Measurements from ENCODE around the gene ITPR1. TPM values are rescaled to one million over a fixed set of nuclear protein-coding genes. Genes with fewer than 3 reads are reported as not detected.

ITPR1 gene
- total RNA-seq, 2 experiments from 2014 or later: 84.4 to 104 TPM

GRCh38 chr3:4687167-4687566 is 194.0 kb downstream of the ITPR1 start:
- Histone ChIP-seq H3K36me3 (ENCODE audit: insufficient read depth, low read length) (peaks cover 97% of the 10 kb centered on the region), H2AFZ (ENCODE audit: low read length) (no peak overlapping the region), H3K9me2 (ENCODE audit: insufficient read depth, low read length) (no peaks in the 10 kb centered on the region), H4K20me1 (ENCODE audit: insufficient read depth, low read length) (no peaks in the 10 kb centered on the region), H3K79me2 (ENCODE audit: insufficient read depth, low read depth, low read length) (no peaks in the 10 kb centered on the region), H3K4me3 (ENCODE audit: low read depth, low read length, poor library complexity, severe bottlenecking) (no peak overlapping the region), H3K9me3 (ENCODE audit: low read length) (no peaks in the 10 kb centered on the region; the same call in 1 of the 2 replicates), H3K27ac (ENCODE audit: low read depth, low read length, poor library complexity, severe bottlenecking) (no peak overlapping the region), H3K4me2 (ENCODE audit: low read length) (no peak overlapping the region), H3K4me1 (ENCODE audit: insufficient read depth, low read length, poor library complexity, severe bottlenecking) (no peaks in the 10 kb centered on the region)
- TF ChIP-seq EZH2phosphoT487 (IDR thresholded peaks at IDR 0.05; ENCODE audit: borderline replicate concordance, low read depth, low read length) (no peak), CTCF (conservative IDR thresholded peaks at IDR 0.05; ENCODE audit: low read length) (no peak)
- intact Hi-C loops (cut with micrococcal nuclease; ENCODE audit: unreplicated experiment): no loop called here
- CTCF ChIA-PET (ENCODE audit: unreplicated experiment): no interaction called here
- no peak for DNase-seq (ENCODE audit: low spot score)
- no TSS peak for BruUV-seq (replicated peaks)
- POLR2A ChIA-PET: interaction anchor here (1.3 kb wide), 1 partner anchor 8 kb away, joined by 3 read pairs; no protein-coding TSS in a partner anchor

- Histone ChIP-seq H3K9me3 (ENCODE audit: low read length) (no peaks in the 10 kb centered on the region; the same call in 1 of the 2 replicates), H3K36me3 (ENCODE audit: insufficient read depth, low read length) (peaks cover 97% of the 10 kb centered on the region), H4K20me1 (ENCODE audit: insufficient read depth, low read length) (no peaks in the 10 kb centered on the region), H3K27ac (ENCODE audit: low read depth, low read length, poor library complexity, severe bottlenecking) (no peak overlapping the region), H3K4me2 (ENCODE audit: low read length) (no peak overlapping the region), H3K79me2 (ENCODE audit: insufficient read depth, low read depth, low read length) (no peaks in the 10 kb centered on the region), H3K4me3 (ENCODE audit: low read depth, low read length, poor library complexity, severe bottlenecking) (no peak overlapping the region), H3K9me2 (ENCODE audit: insufficient read depth, low read length) (no peaks in the 10 kb centered on the region), H2AFZ (ENCODE audit: low read length) (no peak overlapping the region), H3K4me1 (ENCODE audit: insufficient read depth, low read length, poor library complexity, severe bottlenecking) (no peaks in the 10 kb centered on the region)
- no TSS peak for BruUV-seq (replicated peaks)
- TF ChIP-seq EZH2phosphoT487 (IDR thresholded peaks at IDR 0.05; ENCODE audit: borderline replicate concordance, low read depth, low read length): no peak
- no peak for TF ChIP-seq CTCF (conservative IDR thresholded peaks at IDR 0.05; ENCODE audit: low read length)
- POLR2A ChIA-PET: no interaction called here
- CTCF ChIA-PET (ENCODE audit: unreplicated experiment): no interaction called here
- intact Hi-C loops (cut with micrococcal nuclease; ENCODE audit: unreplicated experiment): no loop called here
- DNase-seq (ENCODE audit: low spot score): no peak
Measured at GRCh38 chr3:4687596-4687995, 194.4 kb downstream of the ITPR1 start.

- Histone ChIP-seq H3K79me2 (ENCODE audit: insufficient read depth, low read depth, low read length) (no peaks in the 10 kb centered on the region), H3K9me2 (ENCODE audit: insufficient read depth, low read length) (no peaks in the 10 kb centered on the region), H3K36me3 (ENCODE audit: insufficient read depth, low read length) (peaks cover 97% of the 10 kb centered on the region), H3K4me3 (ENCODE audit: low read depth, low read length, poor library complexity, severe bottlenecking) (no peak overlapping the region), H3K4me1 (ENCODE audit: insufficient read depth, low read length, poor library complexity, severe bottlenecking) (no peaks in the 10 kb centered on the region), H3K4me2 (ENCODE audit: low read length) (no peak overlapping the region), H4K20me1 (ENCODE audit: insufficient read depth, low read length) (no peaks in the 10 kb centered on the region), H2AFZ (ENCODE audit: low read length) (no peak overlapping the region), H3K27ac (ENCODE audit: low read depth, low read length, poor library complexity, severe bottlenecking) (no peak overlapping the region), H3K9me3 (ENCODE audit: low read length) (no peaks in the 10 kb centered on the region; the same call in 1 of the 2 replicates)
- intact Hi-C loops (cut with micrococcal nuclease; ENCODE audit: unreplicated experiment): no loop called here
- ChIA-PET CTCF (ENCODE audit: unreplicated experiment) (no interaction called here), POLR2A (no interaction called here)
- no TSS peak for BruUV-seq (replicated peaks)
- DNase-seq (ENCODE audit: low spot score): no peak
- TF ChIP-seq EZH2phosphoT487 (IDR thresholded peaks at IDR 0.05; ENCODE audit: borderline replicate concordance, low read depth, low read length) (no peak), CTCF (conservative IDR thresholded peaks at IDR 0.05; ENCODE audit: low read length) (no peak)
Measured at GRCh38 chr3:4688411-4688810, 195.3 kb downstream of the ITPR1 start.
